ENCODE data around the gene PLEKHM2.

GRCh38 chr1:15753776-15754175, 69.7 kb downstream of the PLEKHM2 start:
- no peak for TF ChIP-seq CTCF (IDR thresholded peaks at IDR 0.05; ENCODE audit: low read length)
- no peak for TF ChIP-seq EZH2 (optimal IDR thresholded peaks at IDR 0.05; ENCODE audit: low read depth, low read length)

Data from MM.1S (cell line).